Keratinocyte (primary cell): ENCODE data around the gene FBH1.

Source experiments
- CTCF ChIP-seq, 3 experiments: IDR thresholded peaks in 1 of 3; conservative IDR thresholded peaks in 1 of 3; optimal IDR thresholded peaks in 1 of 3; 2 replicates in 2 of 3; 3 replicates in 1 of 3; pipeline versions ENCODE3 to v1.5.1; 2011; ENCODE audit warnings: low read length in 3 of 3, mild to moderate bottlenecking in 3 of 3, moderate library complexity in 2 of 3, control low read depth in 1 of 3, inconsistent platforms in 1 of 3; ENCODE audit not compliant: insufficient read depth in 2 of 3; ENCODE audit errors: extremely low read depth in 1 of 3
- EZH2 ChIP-seq: IDR thresholded peaks from one replicate; pipeline ENCODE4 v1.6.1; 2012; ENCODE audit warnings: inconsistent platforms, mild to moderate bottlenecking, low read length, moderate library complexity

- TF ChIP-seq CTCF (optimal IDR thresholded peaks at IDR 0.05 in 1 of 3, IDR thresholded peaks at IDR 0.05 in 1 of 3, conservative IDR thresholded peaks at IDR 0.05 in 1 of 3; ENCODE audit: extremely low read depth in 1 of 3, insufficient read depth in 2 of 3, low read length in 3 of 3) (no peak), EZH2 (no peak)
Observed at GRCh38 chr10:5860066-5860465, 30.0 kb upstream of the FBH1 start.
